PC-9 (cell line): ENCODE results near the gene DPP4. TPM values are rescaled to one million over a fixed set of nuclear protein-coding genes. Genes with fewer than 3 reads are reported as not detected.

Experiments used
- BruUV-seq: library from RNA; stranded (reverse); fragments of 400-500 nt; replicated peaks from 2 replicates; lab custom pipeline; 2021; lab: Mats Ljungman, UMichigan
- CTCF ChIA-PET: fragments of 300-600 bp; sonication (Branson Sonifier 250); formaldehyde crosslinking; loops from one replicate; lab custom pipeline; 2022; ENCODE audit warnings: antibody characterized with exemption; lab: Charles Lee
- POLR2A ChIA-PET: fragments of 300-600 bp; sonication (Branson Sonifier 250); formaldehyde crosslinking; loops from one replicate; lab custom pipeline; 2022; ENCODE audit warnings: antibody characterized with exemption; ENCODE audit not compliant: unreplicated experiment; lab: Charles Lee
- DNase-seq, 2 experiments: peaks; one replicate each; pipeline versions ENCODE4 v3.0.0 to v3.0.0-alpha.2; 2015 to 2022; ENCODE audit warnings: mixed read lengths in 1 of 2
- H2AFZ ChIP-seq: fragments of 200-600 bp; sonication (generic); 2 replicates; pipeline ENCODE4 v1.8.1; 2017; ENCODE audit warnings: antibody characterized with exemption
- H3F3A ChIP-seq: fragments of 200-600 bp; sonication (generic); 2 replicates; pipeline ENCODE4 v1.8.1; 2017; ENCODE audit warnings: antibody characterized with exemption, mild to moderate bottlenecking, low read depth; ENCODE audit not compliant: insufficient read depth
- H3K27ac ChIP-seq: fragments of 200-600 bp; sonication (generic); 2 replicates; pipeline ENCODE4 v1.6.1; 2016; ENCODE audit warnings: mixed run types
- H3K27me3 ChIP-seq: fragments of 200-600 bp; sonication (generic); 2 replicates; pipeline ENCODE4 v1.6.1; 2016; ENCODE audit warnings: low read depth, mixed run types; ENCODE audit not compliant: insufficient read depth
- H3K36me3 ChIP-seq: fragments of 200-600 bp; sonication (generic); 2 replicates; pipeline ENCODE4 v1.6.1; 2016; ENCODE audit warnings: low read depth, mixed run types
- H3K4me1 ChIP-seq: fragments of 200-600 bp; sonication (generic); replicated peaks from 2 replicates; pipeline ENCODE4 v1.6.1; 2016; ENCODE audit warnings: mixed run types; ENCODE audit not compliant: insufficient read depth
- H3K4me2 ChIP-seq: fragments of 200-600 bp; sonication (generic); 2 replicates; pipeline ENCODE4 v1.6.1; 2017; ENCODE audit warnings: mixed run types
- H3K4me3 ChIP-seq: fragments of 200-600 bp; sonication (generic); 2 replicates; pipeline ENCODE4 v1.6.1; 2016; ENCODE audit warnings: mixed run types
- H3K79me2 ChIP-seq: fragments of 200-600 bp; sonication (generic); 2 replicates; pipeline ENCODE4 v1.6.1; 2017; ENCODE audit warnings: low read depth, mixed run types
- H3K9me2 ChIP-seq: fragments of 200-600 bp; sonication (generic); 2 replicates; pipeline ENCODE4 v1.8.1; 2017; ENCODE audit warnings: mild to moderate bottlenecking; ENCODE audit not compliant: insufficient read depth
- H3K9me3 ChIP-seq: fragments of 200-600 bp; sonication (generic); 2 replicates; pipeline ENCODE4 v1.8.1; 2016; ENCODE audit warnings: low read depth; ENCODE audit not compliant: insufficient read depth
- H4K20me1 ChIP-seq: fragments of 200-600 bp; sonication (generic); 2 replicates; pipeline ENCODE4 v1.8.1; 2017; ENCODE audit not compliant: insufficient read depth
- EZH2 ChIP-seq: fragments of 200-600 bp; sonication (generic); IDR thresholded peaks from 2 replicates; pipeline ENCODE4 v1.8.0; 2017; ENCODE audit warnings: antibody characterized with exemption, low read depth
- intact Hi-C: fragments of 100-400 bp; cut with micrococcal nuclease; formaldehyde crosslinking; loops from one replicate; pipeline ENCODE4 v1.10.0; 2022; ENCODE audit not compliant: unreplicated experiment
- total RNA-seq: library from RNA; stranded (reverse); gene quantifications from 2 replicates; pipeline ENCODE4 v1.2.3, GENCODE V29; 2021
- TF ChIP-seq, protein P1 (sequence below): fragments of 200-600 bp; sonication (generic); conservative IDR thresholded peaks from 2 replicates; pipeline ENCODE4 v1.6.1; 2017; ENCODE audit warnings: mixed run types, antibody characterized with exemption, mild to moderate bottlenecking, moderate library complexity

DPP4 gene
- total RNA-seq, 1 experiment from 2014 or later, result 0.35 TPM

DNA sequence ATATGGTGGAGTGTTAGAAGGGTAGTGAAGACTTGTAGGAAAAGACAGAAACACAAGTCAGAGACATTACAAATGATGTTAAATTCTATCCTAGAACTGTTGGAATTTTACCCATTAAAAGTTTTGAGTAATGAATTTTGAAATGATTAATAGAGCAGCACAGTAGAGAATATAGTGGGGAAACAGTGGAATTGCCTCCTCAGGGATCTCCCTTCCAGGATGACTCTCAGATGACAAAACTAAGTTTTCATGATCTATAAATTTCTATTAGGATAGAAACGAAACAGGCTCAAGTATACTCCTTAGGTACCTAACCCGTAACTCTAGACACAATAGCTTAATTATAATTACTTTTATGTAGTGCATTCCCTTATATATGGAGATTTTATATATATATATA lies 86.7 kb downstream of the DPP4 start:
- Histone ChIP-seq H3F3A (no peaks in the 10 kb centered on the region), H3K9me3 (no peaks in the 10 kb centered on the region), H3K4me1 (0 out of 2 replicates have a peak, but pooled peaks cover 7% of the 10 kb centered on the region), H3K27me3 (no peaks in the 10 kb centered on the region), H4K20me1 (no peaks in the 10 kb centered on the region), H3K9me2 (no peaks in the 10 kb centered on the region), H3K4me3 (no peak overlapping the region), H3K79me2 (no peaks in the 10 kb centered on the region), H3K36me3 (no peaks in the 10 kb centered on the region), H3K4me2 (no peak overlapping the region), H3K27ac (no peak overlapping the region), H2AFZ (no peak overlapping the region)
- no TSS peak for BruUV-seq
- no peak for DNase-seq
- TF ChIP-seq, protein P1, sequence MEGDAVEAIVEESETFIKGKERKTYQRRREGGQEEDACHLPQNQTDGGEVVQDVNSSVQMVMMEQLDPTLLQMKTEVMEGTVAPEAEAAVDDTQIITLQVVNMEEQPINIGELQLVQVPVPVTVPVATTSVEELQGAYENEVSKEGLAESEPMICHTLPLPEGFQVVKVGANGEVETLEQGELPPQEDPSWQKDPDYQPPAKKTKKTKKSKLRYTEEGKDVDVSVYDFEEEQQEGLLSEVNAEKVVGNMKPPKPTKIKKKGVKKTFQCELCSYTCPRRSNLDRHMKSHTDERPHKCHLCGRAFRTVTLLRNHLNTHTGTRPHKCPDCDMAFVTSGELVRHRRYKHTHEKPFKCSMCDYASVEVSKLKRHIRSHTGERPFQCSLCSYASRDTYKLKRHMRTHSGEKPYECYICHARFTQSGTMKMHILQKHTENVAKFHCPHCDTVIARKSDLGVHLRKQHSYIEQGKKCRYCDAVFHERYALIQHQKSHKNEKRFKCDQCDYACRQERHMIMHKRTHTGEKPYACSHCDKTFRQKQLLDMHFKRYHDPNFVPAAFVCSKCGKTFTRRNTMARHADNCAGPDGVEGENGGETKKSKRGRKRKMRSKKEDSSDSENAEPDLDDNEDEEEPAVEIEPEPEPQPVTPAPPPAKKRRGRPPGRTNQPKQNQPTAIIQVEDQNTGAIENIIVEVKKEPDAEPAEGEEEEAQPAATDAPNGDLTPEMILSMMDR, result no peak
- no peak for TF ChIP-seq EZH2
- ChIA-PET POLR2A (no interaction called here), CTCF (interaction anchor here (0.5 kb wide), 1 partner anchor 123 kb away, joined by 3 read pairs; no protein-coding TSS in a partner anchor)
- intact Hi-C loops, result no loop called here

DNA sequence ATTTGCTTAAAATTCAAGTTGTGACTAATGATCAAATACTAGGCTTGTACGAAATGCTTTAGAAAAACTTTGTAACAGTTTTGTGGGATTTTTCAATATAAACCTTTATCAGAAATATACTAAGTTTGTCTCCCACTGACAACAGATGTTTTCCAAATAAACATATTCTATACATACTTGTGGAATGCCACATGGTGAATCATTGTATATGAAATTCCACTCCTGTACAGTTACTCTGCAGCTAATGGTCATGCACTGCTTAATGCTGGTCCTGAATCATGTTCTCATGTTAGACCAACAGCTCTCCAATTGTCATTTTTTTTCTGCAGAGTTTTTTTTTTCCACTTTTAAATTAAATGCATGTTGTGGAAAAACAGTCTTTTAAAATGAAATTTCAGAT lies 90.1 kb downstream of the DPP4 start:
- intact Hi-C loops, result no loop called here
- no peak overlapping the region for H2AFZ ChIP-seq
- no peak overlapping the region for H3K27ac ChIP-seq
- no peaks in the 10 kb centered on the region for H3F3A ChIP-seq
- BruUV-seq, result no TSS peak
- no peaks in the 10 kb centered on the region for H3K9me3 ChIP-seq
- H3K79me2 ChIP-seq, result no peaks in the 10 kb centered on the region
- H4K20me1 ChIP-seq, result no peaks in the 10 kb centered on the region
- CTCF ChIA-PET, result no interaction called here
- POLR2A ChIA-PET, result no interaction called here
- no peaks in the 10 kb centered on the region for H3K27me3 ChIP-seq
- no peak overlapping the region for H3K4me3 ChIP-seq
- H3K4me1 ChIP-seq, result no peaks in the 10 kb centered on the region
- H3K9me2 ChIP-seq, result no peaks in the 10 kb centered on the region
- DNase-seq, result no peak
- no peak for TF ChIP-seq EZH2
- TF ChIP-seq, protein P1, result no peak
- no peaks in the 10 kb centered on the region for H3K36me3 ChIP-seq
- no peak overlapping the region for H3K4me2 ChIP-seq

DNA sequence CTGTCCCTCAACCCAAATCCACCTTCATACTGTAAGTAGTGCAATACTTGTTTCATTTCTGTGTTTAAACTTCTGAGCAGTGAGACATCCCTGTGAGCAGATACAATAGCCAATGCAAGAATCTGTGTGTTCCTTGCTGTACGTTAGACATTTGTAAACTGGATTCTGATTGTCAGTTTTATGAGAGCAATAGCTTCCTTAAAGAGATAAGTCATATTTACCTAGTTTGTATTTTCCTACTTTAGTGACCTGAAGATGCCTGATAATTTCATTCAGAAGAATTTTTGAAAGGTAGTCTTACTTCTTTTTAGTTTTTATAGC lies 90.7 kb downstream of the DPP4 start:
- Histone ChIP-seq H3K9me3 (no peaks in the 10 kb centered on the region), H3K27me3 (no peaks in the 10 kb centered on the region), H3F3A (no peaks in the 10 kb centered on the region), H3K4me3 (no peak overlapping the region), H3K36me3 (no peaks in the 10 kb centered on the region), H3K79me2 (no peaks in the 10 kb centered on the region), H3K4me1 (no peaks in the 10 kb centered on the region), H3K9me2 (no peaks in the 10 kb centered on the region), H2AFZ (no peak overlapping the region), H3K27ac (no peak overlapping the region), H4K20me1 (no peaks in the 10 kb centered on the region), H3K4me2 (no peak overlapping the region)
- no peak for DNase-seq
- ChIA-PET CTCF (no interaction called here), POLR2A (no interaction called here)
- BruUV-seq, result no TSS peak
- intact Hi-C loops, result no loop called here
- TF ChIP-seq, protein P1, result no peak
- TF ChIP-seq EZH2, result no peak
